ENCODE measurements around the gene LARP1. TPM values are rescaled to one million over a fixed set of nuclear protein-coding genes. Genes with fewer than 3 reads are reported as not detected.

The LARP1 gene
- total and polyA plus RNA-seq, 10 of the 15 experiments (the other 5 are each of a cell fraction or from before 2014, with no cell fraction given): 22.6 to 227 (median 60.8) TPM

GRCh38 chr5:154795235-154795596, 40.0 kb downstream of the LARP1 start:
- ChIA-PET RAD21 (ENCODE audit: unreplicated experiment) (no interaction called here), SMC1A (ENCODE audit: uncharacterized antibody, unreplicated experiment) (no interaction called here), POLR2A (no interaction called here), CTCF (no interaction called here)
- Histone ChIP-seq H2AFZ (ENCODE audit: control insufficient read depth, low read depth, low read length) (no peak overlapping the region), H3K36me3 (ENCODE audit: control insufficient read depth in 2 of 2, insufficient read depth in 2 of 2, low read length in 1 of 2) (peaks cover 42 to 48% of the 10 kb centered on the region in 2 experiments), H3K27ac (ENCODE audit: control insufficient read depth, insufficient read depth) (no peak overlapping the region), H3K79me2 (ENCODE audit: control insufficient read depth, insufficient read depth, low read length) (peaks cover 3% of the 10 kb centered on the region), H3K27me3 (replicated peaks in 1 of 2; ENCODE audit: control insufficient read depth in 2 of 2, insufficient read depth in 2 of 2, low read length in 1 of 2) (no peaks in the 10 kb centered on the region), H4K20me1 (ENCODE audit: control insufficient read depth, insufficient read depth) (no peaks in the 10 kb centered on the region), H3K9me3 (replicated peaks; ENCODE audit: control insufficient read depth, insufficient read depth, low read length) (no peaks in the 10 kb centered on the region), H3K4me1 (ENCODE audit: control insufficient read depth, insufficient read depth, low read length) (no peaks in the 10 kb centered on the region), H3K4me2 (ENCODE audit: control insufficient read depth, insufficient read depth) (no peak overlapping the region), H3K4me3 (no peak overlapping the region), H3K9ac (ENCODE audit: control insufficient read depth, insufficient read depth, low read length) (no peak overlapping the region)
- TF ChIP-seq EP300 (IDR thresholded peaks at IDR 0.05; ENCODE audit: borderline replicate concordance in 1 of 2, control insufficient read depth in 1 of 2, low read depth in 2 of 2, low read length in 2 of 2) (no peak), ELK1 (IDR thresholded peaks at IDR 0.05; ENCODE audit: low read depth, low read length) (no peak), IKZF2 (IDR thresholded peaks at IDR 0.05) (no peak), NFXL1 (IDR thresholded peaks at IDR 0.05; ENCODE audit: borderline replicate concordance) (no peak)
- in situ Hi-C loops (cut with MboI): no loop called here
- no peak for ATAC-seq
- WGBS (ENCODE audit: insufficient coverage, insufficient replicate concordance, low lambda C conversion rate, missing lambda C conversion rate): 95% methylated on average over 3 of the region's 3 CpGs
- no peak for DNase-seq (ENCODE audit: low read depth, low spot score)
- no peak for FAIRE-seq
- BruUV-seq (replicated peaks): no TSS peak
- intact Hi-C loops (cut with micrococcal nuclease; ENCODE audit: unreplicated experiment): no loop called here

DNA sequence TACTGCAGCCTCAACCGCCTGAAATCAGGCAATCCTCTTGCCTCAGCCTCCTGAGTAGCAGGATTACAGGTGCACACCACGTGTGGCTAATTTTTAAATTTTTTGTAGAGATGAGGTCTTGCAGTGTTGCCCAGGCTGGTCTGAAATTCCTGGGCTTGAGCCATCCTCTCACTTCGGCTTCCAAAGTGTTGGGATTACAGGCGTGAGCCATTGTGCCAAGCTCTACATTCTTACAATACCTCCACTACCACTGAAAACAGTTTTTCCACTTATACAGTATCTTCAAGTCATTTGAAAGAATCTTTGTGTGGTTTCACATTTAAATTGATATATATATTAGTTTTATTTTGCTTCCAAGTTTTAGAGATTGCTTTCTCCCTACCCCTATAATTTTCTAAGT, 42.6 kb downstream of the LARP1 start:
- Histone ChIP-seq H3K4me1 (ENCODE audit: control insufficient read depth, insufficient read depth, low read length) (no peaks in the 10 kb centered on the region), H3K36me3 (ENCODE audit: control insufficient read depth in 2 of 2, insufficient read depth in 2 of 2, low read length in 1 of 2) (peaks cover 40 to 62% of the 10 kb centered on the region in 2 experiments), H3K4me3 (no peak overlapping the region), H3K79me2 (ENCODE audit: control insufficient read depth, insufficient read depth, low read length) (no peaks in the 10 kb centered on the region; the same call in 1 of the 2 replicates), H3K9me3 (replicated peaks; ENCODE audit: control insufficient read depth, insufficient read depth, low read length) (no peaks in the 10 kb centered on the region), H3K4me2 (ENCODE audit: control insufficient read depth, insufficient read depth) (no peak overlapping the region), H3K9ac (ENCODE audit: control insufficient read depth, insufficient read depth, low read length) (no peak overlapping the region), H3K27ac (ENCODE audit: control insufficient read depth, insufficient read depth) (no peak overlapping the region), H3K27me3 (replicated peaks in 1 of 2; ENCODE audit: control insufficient read depth in 2 of 2, insufficient read depth in 2 of 2, low read length in 1 of 2) (no peaks in the 10 kb centered on the region), H4K20me1 (ENCODE audit: control insufficient read depth, insufficient read depth) (no peaks in the 10 kb centered on the region), H2AFZ (ENCODE audit: control insufficient read depth, low read depth, low read length) (no peak overlapping the region)
- FAIRE-seq (no peak), DNase-seq (ENCODE audit: low read depth, low spot score) (no peak), ATAC-seq (no peak)
- intact Hi-C loops (cut with micrococcal nuclease; ENCODE audit: unreplicated experiment): no loop called here
- 91% methylated on average over 4 of the region's 4 CpGs for WGBS (ENCODE audit: insufficient coverage, insufficient replicate concordance, low lambda C conversion rate, missing lambda C conversion rate)
- ChIA-PET SMC1A (ENCODE audit: uncharacterized antibody, unreplicated experiment) (no interaction called here), CTCF (no interaction called here), POLR2A (no interaction called here), RAD21 (ENCODE audit: unreplicated experiment) (no interaction called here)
- in situ Hi-C loops (cut with MboI): no loop called here
- TF ChIP-seq IKZF1 (conservative IDR thresholded peaks at IDR 0.05) (no peak), CUX1 (IDR thresholded peaks at IDR 0.05; ENCODE audit: insufficient replicate concordance, low read depth, low read length) (no peak), KDM1A (IDR thresholded peaks at IDR 0.05; ENCODE audit: borderline replicate concordance) (no peak), GABPA (IDR thresholded peaks at IDR 0.05; ENCODE audit: low read depth) (no peak), DPF2 (IDR thresholded peaks at IDR 0.05) (no peak)
- TF ChIP-seq, protein P1, sequence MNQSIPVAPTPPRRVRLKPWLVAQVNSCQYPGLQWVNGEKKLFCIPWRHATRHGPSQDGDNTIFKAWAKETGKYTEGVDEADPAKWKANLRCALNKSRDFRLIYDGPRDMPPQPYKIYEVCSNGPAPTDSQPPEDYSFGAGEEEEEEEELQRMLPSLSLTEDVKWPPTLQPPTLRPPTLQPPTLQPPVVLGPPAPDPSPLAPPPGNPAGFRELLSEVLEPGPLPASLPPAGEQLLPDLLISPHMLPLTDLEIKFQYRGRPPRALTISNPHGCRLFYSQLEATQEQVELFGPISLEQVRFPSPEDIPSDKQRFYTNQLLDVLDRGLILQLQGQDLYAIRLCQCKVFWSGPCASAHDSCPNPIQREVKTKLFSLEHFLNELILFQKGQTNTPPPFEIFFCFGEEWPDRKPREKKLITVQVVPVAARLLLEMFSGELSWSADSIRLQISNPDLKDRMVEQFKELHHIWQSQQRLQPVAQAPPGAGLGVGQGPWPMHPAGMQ (IDR thresholded peaks at IDR 0.05; ENCODE audit: borderline replicate concordance): no peak
- no TSS peak for BruUV-seq (replicated peaks)

Data from GM12878 (cell line).